WTC11 (cell line): Measurements from ENCODE around the gene TNS3. TPM values are rescaled to one million over a fixed set of nuclear protein-coding genes. Genes with fewer than 3 reads are reported as not detected.

Experiments used
- ATAC-seq: fragments of 200-7000 bp; cut with Tn5 transposase; 2 replicates; pipeline ENCODE4 v1.10.0; 2021; ENCODE audit warnings: mild to moderate bottlenecking, moderate library complexity
- CTCF ChIA-PET: fragments of 300-600 bp; sonication (Branson Sonifier 250); formaldehyde crosslinking; loops from one replicate; lab custom pipeline; 2021; ENCODE audit warnings: antibody characterized with exemption; lab: Charles Lee
- POLR2A ChIA-PET: fragments of 350-600 bp; sonication (Branson Sonifier 250); formaldehyde crosslinking; loops from one replicate; lab custom pipeline; 2021; ENCODE audit warnings: antibody characterized with exemption; lab: Charles Lee
- DNase-seq: peaks from one replicate; pipeline ENCODE4 v3.0.0; 2021; ENCODE audit warnings: low spot score
- H3K27ac Mint-ChIP-seq: 2 replicates; pipeline ENCODE4 v1.8.0; 2021; ENCODE audit warnings: mixed read lengths
- H3K27me3 Mint-ChIP-seq: 2 replicates; pipeline ENCODE4 v1.8.0; 2021; ENCODE audit warnings: low read depth, mild to moderate bottlenecking, moderate library complexity, mixed read lengths
- H3K36me3 Mint-ChIP-seq: 2 replicates; pipeline ENCODE4 v1.8.0; 2021; ENCODE audit warnings: mixed read lengths
- H3K4me1 Mint-ChIP-seq: 2 replicates; pipeline ENCODE4 v1.8.0; 2022; ENCODE audit warnings: mixed read lengths
- H3K4me3 Mint-ChIP-seq: 2 replicates; pipeline ENCODE4 v1.8.0; 2021; ENCODE audit warnings: mild to moderate bottlenecking, moderate library complexity, mixed read lengths
- H3K9me3 Mint-ChIP-seq: 2 replicates; pipeline ENCODE4 v1.8.0; 2021; ENCODE audit warnings: mixed read lengths
- ATF3 ChIP-seq: sonication (generic); formaldehyde crosslinking; conservative IDR thresholded peaks from 2 replicates; pipeline ENCODE4 v1.8.1; 2022; ENCODE audit warnings: mild to moderate bottlenecking, missing genetic modification reagents
- EMX1 ChIP-seq: fragments of 250-450 bp; sonication (Bioruptor Pico); IDR thresholded peaks from 2 replicates; pipeline ENCODE4 v1.8.0; 2021; ENCODE audit warnings: mild to moderate bottlenecking
- ETV6 ChIP-seq: sonication (generic); formaldehyde crosslinking; IDR thresholded peaks from 2 replicates; pipeline ENCODE4 v1.8.1; 2022; ENCODE audit warnings: mild to moderate bottlenecking, missing genetic modification reagents
- HMGA2 ChIP-seq: fragments of 250-450 bp; sonication (Bioruptor Pico); IDR thresholded peaks from 2 replicates; pipeline ENCODE4 v1.4.0; 2021; ENCODE audit warnings: mild to moderate bottlenecking, moderate library complexity
- IRF2 ChIP-seq: sonication (generic); formaldehyde crosslinking; IDR thresholded peaks from 2 replicates; pipeline ENCODE4 v1.8.0; 2022; ENCODE audit warnings: low read depth, missing genetic modification reagents, borderline replicate concordance
- JUN ChIP-seq: sonication (generic); formaldehyde crosslinking; IDR thresholded peaks from 2 replicates; pipeline ENCODE4 v1.8.0; 2023; ENCODE audit warnings: mild to moderate bottlenecking, missing genetic modification reagents
- NFATC4 ChIP-seq: fragments of 250-450 bp; sonication (Bioruptor Pico); IDR thresholded peaks from 2 replicates; pipeline ENCODE4 v1.9.0; 2021; ENCODE audit warnings: mild to moderate bottlenecking
- NR2C2 ChIP-seq: sonication (generic); formaldehyde crosslinking; IDR thresholded peaks from 2 replicates; pipeline ENCODE4 v1.8.0; 2022; ENCODE audit warnings: mild to moderate bottlenecking, missing genetic modification reagents
- SMAD3 ChIP-seq: sonication (generic); formaldehyde crosslinking; IDR thresholded peaks from 2 replicates; pipeline ENCODE4 v1.8.0; 2022; ENCODE audit warnings: missing genetic modification reagents, mild to moderate bottlenecking, borderline replicate concordance
- SMAD4 ChIP-seq: sonication (generic); formaldehyde crosslinking; IDR thresholded peaks from 2 replicates; pipeline ENCODE4 v1.8.0; 2022; ENCODE audit warnings: mild to moderate bottlenecking, missing genetic modification reagents
- SOX15 ChIP-seq: fragments of 250-450 bp; sonication (Bioruptor Pico); IDR thresholded peaks from 2 replicates; pipeline ENCODE4 v1.9.0; 2021; ENCODE audit warnings: mild to moderate bottlenecking
- SP1 ChIP-seq: sonication (generic); formaldehyde crosslinking; conservative IDR thresholded peaks from 2 replicates; pipeline ENCODE4 v1.8.1; 2022; ENCODE audit warnings: missing genetic modification reagents
- ZNF423 ChIP-seq: fragments of 250-450 bp; sonication (Bioruptor Pico); IDR thresholded peaks from 2 replicates; pipeline ENCODE4 v2.1.2; 2022; ENCODE audit warnings: mild to moderate bottlenecking, moderate library complexity
- total RNA-seq: library from RNA; stranded (reverse); gene quantifications from 3 replicates; pipeline ENCODE4 v1.2.3, GENCODE V29; 2021
- TF ChIP-seq, protein P1 (sequence below): sonication (generic); formaldehyde crosslinking; IDR thresholded peaks from 2 replicates; pipeline ENCODE4 v1.8.1; 2022; ENCODE audit warnings: mild to moderate bottlenecking, missing genetic modification reagents, moderate library complexity, borderline replicate concordance
- TF ChIP-seq, protein P2 (sequence below): sonication (generic); formaldehyde crosslinking; IDR thresholded peaks from 2 replicates; pipeline ENCODE4 v1.8.1; 2023; ENCODE audit warnings: mild to moderate bottlenecking, missing genetic modification reagents
- TF ChIP-seq, protein P3 (sequence below): sonication (generic); formaldehyde crosslinking; IDR thresholded peaks from 2 replicates; pipeline ENCODE4 v1.8.1; 2022; ENCODE audit warnings: mild to moderate bottlenecking, moderate library complexity, missing genetic modification reagents
- TF ChIP-seq, protein P4 (sequence below): sonication (generic); formaldehyde crosslinking; IDR thresholded peaks from 2 replicates; pipeline ENCODE4 v1.8.0; 2022; ENCODE audit warnings: mild to moderate bottlenecking, missing genetic modification reagents
- TF ChIP-seq, protein P5 (sequence below): sonication (generic); formaldehyde crosslinking; conservative IDR thresholded peaks from 2 replicates; pipeline ENCODE4 v1.8.1; 2023; ENCODE audit warnings: mild to moderate bottlenecking, low read depth, missing genetic modification reagents, moderate library complexity
- TF ChIP-seq, protein P6 (sequence below): sonication (generic); formaldehyde crosslinking; IDR thresholded peaks from 2 replicates; pipeline ENCODE4 v1.8.0; 2022; ENCODE audit warnings: mild to moderate bottlenecking, missing genetic modification reagents

Gene TNS3
- total RNA-seq, 1 experiment from 2014 or later, result 37.7 TPM

GRCh38 chr7:47561715-47562446, 20.0 kb downstream of the TNS3 start:
- DNase-seq, result no peak
- POLR2A ChIA-PET, result no interaction called here
- CTCF ChIA-PET, result no interaction called here

GRCh38 chr7:47559306-47560220, 22.3 kb downstream of the TNS3 start:
- H3K27ac Mint-ChIP-seq, result no peak overlapping the region
- POLR2A ChIA-PET, result no interaction called here
- no peak overlapping the region for H3K4me3 Mint-ChIP-seq
- TF ChIP-seq, protein P1, sequence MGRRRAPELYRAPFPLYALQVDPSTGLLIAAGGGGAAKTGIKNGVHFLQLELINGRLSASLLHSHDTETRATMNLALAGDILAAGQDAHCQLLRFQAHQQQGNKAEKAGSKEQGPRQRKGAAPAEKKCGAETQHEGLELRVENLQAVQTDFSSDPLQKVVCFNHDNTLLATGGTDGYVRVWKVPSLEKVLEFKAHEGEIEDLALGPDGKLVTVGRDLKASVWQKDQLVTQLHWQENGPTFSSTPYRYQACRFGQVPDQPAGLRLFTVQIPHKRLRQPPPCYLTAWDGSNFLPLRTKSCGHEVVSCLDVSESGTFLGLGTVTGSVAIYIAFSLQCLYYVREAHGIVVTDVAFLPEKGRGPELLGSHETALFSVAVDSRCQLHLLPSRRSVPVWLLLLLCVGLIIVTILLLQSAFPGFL, result no peak
- TF ChIP-seq, protein P2, sequence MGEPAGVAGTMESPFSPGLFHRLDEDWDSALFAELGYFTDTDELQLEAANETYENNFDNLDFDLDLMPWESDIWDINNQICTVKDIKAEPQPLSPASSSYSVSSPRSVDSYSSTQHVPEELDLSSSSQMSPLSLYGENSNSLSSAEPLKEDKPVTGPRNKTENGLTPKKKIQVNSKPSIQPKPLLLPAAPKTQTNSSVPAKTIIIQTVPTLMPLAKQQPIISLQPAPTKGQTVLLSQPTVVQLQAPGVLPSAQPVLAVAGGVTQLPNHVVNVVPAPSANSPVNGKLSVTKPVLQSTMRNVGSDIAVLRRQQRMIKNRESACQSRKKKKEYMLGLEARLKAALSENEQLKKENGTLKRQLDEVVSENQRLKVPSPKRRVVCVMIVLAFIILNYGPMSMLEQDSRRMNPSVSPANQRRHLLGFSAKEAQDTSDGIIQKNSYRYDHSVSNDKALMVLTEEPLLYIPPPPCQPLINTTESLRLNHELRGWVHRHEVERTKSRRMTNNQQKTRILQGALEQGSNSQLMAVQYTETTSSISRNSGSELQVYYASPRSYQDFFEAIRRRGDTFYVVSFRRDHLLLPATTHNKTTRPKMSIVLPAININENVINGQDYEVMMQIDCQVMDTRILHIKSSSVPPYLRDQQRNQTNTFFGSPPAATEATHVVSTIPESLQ, result no peak
- TF ChIP-seq HMGA2 (CRISPR knock-in tag) (no peak), JUN (CRISPR knock-in tag) (no peak), SMAD4 (no peak), SOX15 (CRISPR knock-in tag) (no peak), SMAD3 (CRISPR knock-in tag) (no peak)
- TF ChIP-seq, protein P3, sequence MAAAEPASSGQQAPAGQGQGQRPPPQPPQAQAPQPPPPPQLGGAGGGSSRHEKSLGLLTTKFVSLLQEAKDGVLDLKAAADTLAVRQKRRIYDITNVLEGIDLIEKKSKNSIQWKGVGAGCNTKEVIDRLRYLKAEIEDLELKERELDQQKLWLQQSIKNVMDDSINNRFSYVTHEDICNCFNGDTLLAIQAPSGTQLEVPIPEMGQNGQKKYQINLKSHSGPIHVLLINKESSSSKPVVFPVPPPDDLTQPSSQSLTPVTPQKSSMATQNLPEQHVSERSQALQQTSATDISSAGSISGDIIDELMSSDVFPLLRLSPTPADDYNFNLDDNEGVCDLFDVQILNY (CRISPR knock-in tag), result no peak
- TF ChIP-seq, protein P4, sequence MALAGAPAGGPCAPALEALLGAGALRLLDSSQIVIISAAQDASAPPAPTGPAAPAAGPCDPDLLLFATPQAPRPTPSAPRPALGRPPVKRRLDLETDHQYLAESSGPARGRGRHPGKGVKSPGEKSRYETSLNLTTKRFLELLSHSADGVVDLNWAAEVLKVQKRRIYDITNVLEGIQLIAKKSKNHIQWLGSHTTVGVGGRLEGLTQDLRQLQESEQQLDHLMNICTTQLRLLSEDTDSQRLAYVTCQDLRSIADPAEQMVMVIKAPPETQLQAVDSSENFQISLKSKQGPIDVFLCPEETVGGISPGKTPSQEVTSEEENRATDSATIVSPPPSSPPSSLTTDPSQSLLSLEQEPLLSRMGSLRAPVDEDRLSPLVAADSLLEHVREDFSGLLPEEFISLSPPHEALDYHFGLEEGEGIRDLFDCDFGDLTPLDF (CRISPR knock-in tag), result no peak
- TF ChIP-seq, protein P5, sequence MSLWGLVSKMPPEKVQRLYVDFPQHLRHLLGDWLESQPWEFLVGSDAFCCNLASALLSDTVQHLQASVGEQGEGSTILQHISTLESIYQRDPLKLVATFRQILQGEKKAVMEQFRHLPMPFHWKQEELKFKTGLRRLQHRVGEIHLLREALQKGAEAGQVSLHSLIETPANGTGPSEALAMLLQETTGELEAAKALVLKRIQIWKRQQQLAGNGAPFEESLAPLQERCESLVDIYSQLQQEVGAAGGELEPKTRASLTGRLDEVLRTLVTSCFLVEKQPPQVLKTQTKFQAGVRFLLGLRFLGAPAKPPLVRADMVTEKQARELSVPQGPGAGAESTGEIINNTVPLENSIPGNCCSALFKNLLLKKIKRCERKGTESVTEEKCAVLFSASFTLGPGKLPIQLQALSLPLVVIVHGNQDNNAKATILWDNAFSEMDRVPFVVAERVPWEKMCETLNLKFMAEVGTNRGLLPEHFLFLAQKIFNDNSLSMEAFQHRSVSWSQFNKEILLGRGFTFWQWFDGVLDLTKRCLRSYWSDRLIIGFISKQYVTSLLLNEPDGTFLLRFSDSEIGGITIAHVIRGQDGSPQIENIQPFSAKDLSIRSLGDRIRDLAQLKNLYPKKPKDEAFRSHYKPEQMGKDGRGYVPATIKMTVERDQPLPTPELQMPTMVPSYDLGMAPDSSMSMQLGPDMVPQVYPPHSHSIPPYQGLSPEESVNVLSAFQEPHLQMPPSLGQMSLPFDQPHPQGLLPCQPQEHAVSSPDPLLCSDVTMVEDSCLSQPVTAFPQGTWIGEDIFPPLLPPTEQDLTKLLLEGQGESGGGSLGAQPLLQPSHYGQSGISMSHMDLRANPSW (CRISPR knock-in tag), result no peak

More at GRCh38 chr7:47561715-47562446, 20.0 kb downstream of the TNS3 start:
- no peak overlapping the region for H3K27ac Mint-ChIP-seq
- 0 out of 2 replicates have a peak, but pooled peaks cover 4% of the 10 kb centered on the region for H3K9me3 Mint-ChIP-seq
- peaks cover 4% of the 10 kb centered on the region; the same call in 1 of the 2 replicates for H3K36me3 Mint-ChIP-seq
- peaks cover 33% of the 10 kb centered on the region for H3K4me1 Mint-ChIP-seq
- TF ChIP-seq SMAD4 (no peak), SP1 (CRISPR knock-in tag) (no peak), IRF2 (CRISPR knock-in tag) (no peak), ETV6 (CRISPR knock-in tag) (no peak), ZNF423 (CRISPR knock-in tag) (no peak), NR2C2 (CRISPR knock-in tag) (no peak), ATF3 (CRISPR knock-in tag) (no peak), EMX1 (CRISPR knock-in tag) (no peak), NFATC4 (CRISPR knock-in tag) (no peak)
- TF ChIP-seq, protein P6, sequence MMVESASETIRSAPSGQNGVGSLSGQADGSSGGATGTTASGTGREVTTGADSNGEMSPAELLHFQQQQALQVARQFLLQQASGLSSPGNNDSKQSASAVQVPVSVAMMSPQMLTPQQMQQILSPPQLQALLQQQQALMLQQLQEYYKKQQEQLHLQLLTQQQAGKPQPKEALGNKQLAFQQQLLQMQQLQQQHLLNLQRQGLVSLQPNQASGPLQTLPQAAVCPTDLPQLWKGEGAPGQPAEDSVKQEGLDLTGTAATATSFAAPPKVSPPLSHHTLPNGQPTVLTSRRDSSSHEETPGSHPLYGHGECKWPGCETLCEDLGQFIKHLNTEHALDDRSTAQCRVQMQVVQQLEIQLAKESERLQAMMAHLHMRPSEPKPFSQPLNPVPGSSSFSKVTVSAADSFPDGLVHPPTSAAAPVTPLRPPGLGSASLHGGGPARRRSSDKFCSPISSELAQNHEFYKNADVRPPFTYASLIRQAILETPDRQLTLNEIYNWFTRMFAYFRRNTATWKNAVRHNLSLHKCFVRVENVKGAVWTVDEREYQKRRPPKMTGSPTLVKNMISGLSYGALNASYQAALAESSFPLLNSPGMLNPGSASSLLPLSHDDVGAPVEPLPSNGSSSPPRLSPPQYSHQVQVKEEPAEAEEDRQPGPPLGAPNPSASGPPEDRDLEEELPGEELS (CRISPR knock-in tag), result no peak
- TF ChIP-seq, protein P5 (CRISPR knock-in tag), result no peak
- no peaks in the 10 kb centered on the region for H3K27me3 Mint-ChIP-seq
- no peak overlapping the region for H3K4me3 Mint-ChIP-seq
- ATAC-seq, result no peak

More at GRCh38 chr7:47559306-47560220, 22.3 kb downstream of the TNS3 start:
- CTCF ChIA-PET, result no interaction called here
- Mint-ChIP-seq H3K36me3 (peaks cover 8% of the 10 kb centered on the region; the same call in 1 of the 2 replicates), H3K27me3 (no peaks in the 10 kb centered on the region), H3K9me3 (0 out of 2 replicates have a peak, but pooled peaks cover 4% of the 10 kb centered on the region), H3K4me1 (peaks cover 19% of the 10 kb centered on the region)
- ATAC-seq (no peak), DNase-seq (no peak)
